HG02938 (cell line): Measurements from ENCODE around the gene CD274.
"Not testable (repeated sequence)": the region's sequence is repeated elsewhere in the genome, so short reads cannot be mapped to it uniquely, and the experiment has no call there.

Source experiments
- ATAC-seq: cut with Tn5 transposase; IDR thresholded peaks from one replicate; pipeline ENCODE4 v1.9.1; 2021; ENCODE audit warnings: mild to moderate bottlenecking, moderate library complexity; ENCODE audit not compliant: unreplicated experiment

CD274 gene

GRCh38 chr9:5493679-5494511 is 43.6 kb downstream of the CD274 start:
- ATAC-seq, result peak; percentile 88

- not testable (repeated sequence) for ATAC-seq
Measured at GRCh38 chr9:5494765-5495164, 44.4 kb downstream of the CD274 start.

GRCh38 chr9:5499157-5499556 is 48.8 kb downstream of the CD274 start:
- no peak for ATAC-seq

GRCh38 chr9:5499889-5500398 is 49.6 kb downstream of the CD274 start:
- no peak for ATAC-seq

- no peak for ATAC-seq
Measured at GRCh38 chr9:5500441-5501235, 50.3 kb downstream of the CD274 start.

- no peak for ATAC-seq
Measured at GRCh38 chr9:5502553-5502952, 52.2 kb downstream of the CD274 start.

- no peak for ATAC-seq
Measured at GRCh38 chr9:5509573-5509972, 59.2 kb downstream of the CD274 start.

GRCh38 chr9:5510360-5510931 is 60.1 kb downstream of the CD274 start, which contains the start of gene PDCD1LG2:
TSS of gene PDCD1LG2 (plus strand) at chr9:5510531. CDS start at chr9:5522547, 12,016 bp downstream.
- peak; percentile 81 for ATAC-seq

- ATAC-seq, result no peak
Measured at GRCh38 chr9:5510989-5511388, 60.6 kb downstream of the CD274 start.

GRCh38 chr9:5511476-5511875 is 61.1 kb downstream of the CD274 start:
- no peak for ATAC-seq

- no peak for ATAC-seq
Measured at GRCh38 chr9:5511935-5512580, 61.7 kb downstream of the CD274 start.

GRCh38 chr9:5512658-5513452 is 62.5 kb downstream of the CD274 start:
- ATAC-seq, result no peak

- ATAC-seq, result no peak
Measured at GRCh38 chr9:5513966-5514616, 63.7 kb downstream of the CD274 start.

- no peak for ATAC-seq
Measured at GRCh38 chr9:5514617-5515260, 64.4 kb downstream of the CD274 start.

GRCh38 chr9:5515261-5515650 is 64.9 kb downstream of the CD274 start:
- no peak for ATAC-seq

GRCh38 chr9:5516453-5517220 is 66.3 kb downstream of the CD274 start:
- no peak for ATAC-seq

GRCh38 chr9:5518171-5518936 is 68.0 kb downstream of the CD274 start:
- ATAC-seq, result peak; percentile 79

- ATAC-seq, result peak; percentile 26
Measured at GRCh38 chr9:5518937-5519319, 68.6 kb downstream of the CD274 start.
